Stimulated activated CD4-positive, alpha-beta T cell treated with anti-CD3 and anti-CD28 coated beads, Interleukin-2, amount 100 ng/mL, for 48 hours (primary cell): ENCODE results near the gene GDA.
"Not testable (repeated sequence)": the region's sequence is repeated elsewhere in the genome, so short reads cannot be mapped to it uniquely, and the experiment has no call there.

ENCODE experiments used
- DNase-seq, 2 donors: peaks; one replicate each; pipeline ENCODE4 v3.0.0-alpha.2; 2020

The GDA gene

GRCh38 chr9:72280913-72281500 lies 131.8 kb downstream of the GDA start:
- peak; percentile 60 to 62 for DNase-seq

- DNase-seq: no peak
Measured at GRCh38 chr9:72289401-72289800, 140.2 kb downstream of the GDA start.

GRCh38 chr9:72290311-72290710 lies 141.1 kb downstream of the GDA start:
- no peak for DNase-seq

- DNase-seq: not testable (repeated sequence)
Measured at GRCh38 chr9:72291576-72291975, 142.3 kb downstream of the GDA start.

GRCh38 chr9:72292256-72292682 lies 143.0 kb downstream of the GDA start:
- DNase-seq: no peak

- no peak for DNase-seq
Measured at GRCh38 chr9:72292874-72293607, 143.8 kb downstream of the GDA start.

GRCh38 chr9:72294936-72295335 lies 145.7 kb downstream of the GDA start:
- DNase-seq: no peak

- DNase-seq: no peak
Measured at GRCh38 chr9:72297516-72297915, 148.3 kb downstream of the GDA start.

- no peak for DNase-seq
Measured at GRCh38 chr9:72299017-72299603, 149.9 kb downstream of the GDA start.

GRCh38 chr9:72300873-72301272 lies 151.6 kb downstream of the GDA start:
- DNase-seq: no peak
